HG03175 (cell line): ENCODE measurements around the gene SPART.
"Not testable (repeated sequence)": the region's sequence is repeated elsewhere in the genome, so short reads cannot be mapped to it uniquely, and the experiment has no call there.

Source experiments
- ATAC-seq: cut with Tn5 transposase; IDR thresholded peaks from one replicate; pipeline ENCODE4 v1.9.1; 2021; ENCODE audit warnings: mild to moderate bottlenecking, moderate library complexity; ENCODE audit not compliant: unreplicated experiment

SPART gene

GRCh38 chr13:36355632-36356031, 9.4 kb upstream of the SPART start:
- ATAC-seq, result no peak

GRCh38 chr13:36354842-36355623, 8.8 kb upstream of the SPART start:
- no peak for ATAC-seq

GRCh38 chr13:36353001-36353400, 6.8 kb upstream of the SPART start:
- no peak for ATAC-seq

GRCh38 chr13:36352350-36352749, 6.2 kb upstream of the SPART start:
- ATAC-seq, result no peak

- no peak for ATAC-seq
Measured at GRCh38 chr13:36347531-36348210, 1.5 kb upstream of the SPART start.

- ATAC-seq, result peak; percentile 25
Measured at GRCh38 chr13:36345438-36346221, 564 bp downstream of the SPART start.

GRCh38 chr13:36344886-36345437, 1.2 kb downstream of the SPART start:
- ATAC-seq, result no peak

GRCh38 chr13:36344173-36344572, 2.0 kb downstream of the SPART start:
- no peak for ATAC-seq

GRCh38 chr13:36343766-36344165, 2.4 kb downstream of the SPART start:
- ATAC-seq, result no peak

- no peak for ATAC-seq
Measured at GRCh38 chr13:36342715-36343114, 3.5 kb downstream of the SPART start.

- no peak for ATAC-seq
Measured at GRCh38 chr13:36341718-36342117, 4.5 kb downstream of the SPART start.

- ATAC-seq, result no peak
Measured at GRCh38 chr13:36339600-36340155, 6.5 kb downstream of the SPART start.

- no peak for ATAC-seq
Measured at GRCh38 chr13:36337938-36338641, 8.1 kb downstream of the SPART start.

GRCh38 chr13:36332986-36333385, 13.2 kb downstream of the SPART start:
- no peak for ATAC-seq

GRCh38 chr13:36332255-36332654, 13.9 kb downstream of the SPART start:
- not testable (repeated sequence) for ATAC-seq

- no peak for ATAC-seq
Measured at GRCh38 chr13:36331280-36331679, 14.9 kb downstream of the SPART start.

- ATAC-seq, result no peak
Measured at GRCh38 chr13:36329361-36329760, 16.8 kb downstream of the SPART start.

- ATAC-seq, result no peak
Measured at GRCh38 chr13:36328821-36329220, 17.4 kb downstream of the SPART start.

- no peak for ATAC-seq
Measured at GRCh38 chr13:36325912-36326311, 20.3 kb downstream of the SPART start.

- not testable (repeated sequence) for ATAC-seq
Measured at GRCh38 chr13:36324881-36325280, 21.3 kb downstream of the SPART start.
